Adrenal gland (tissue), 12 donors: ENCODE results near the gene OLFM2. TPM values are rescaled to one million over a fixed set of nuclear protein-coding genes. Genes with fewer than 3 reads are reported as not detected.

Experiments
- DNase-seq, 7 donors: peaks; one replicate each; pipeline ENCODE4 v3.0.0-alpha.2; 2019 to 2020
- H3K27ac ChIP-seq, 5 donors: fragments of 200-600 bp; sonication (generic) in 4 of 5; 1 replicate in 3 of 5; 2 replicates in 2 of 5; pipeline versions ENCODE4 v1.5.1 to v1.8.0; 2016 to 2020; ENCODE audit warnings: mild to moderate bottlenecking in 1 of 5
- H3K27me3 ChIP-seq: fragments of 200-600 bp; 2 replicates; pipeline ENCODE4 v1.8.0; 2021
- H3K36me3 ChIP-seq, 2 donors: fragments of 200-600 bp; replicated peaks in 1 of 2; 1 replicate in 1 of 2; 2 replicates in 1 of 2; pipeline versions ENCODE4 v1.5.1 to v1.8.0; 2018 to 2022
- H3K4me1 ChIP-seq, 2 donors: fragments of 200-600 bp; replicated peaks in 1 of 2; 1 replicate in 1 of 2; 2 replicates in 1 of 2; pipeline versions ENCODE4 v1.5.1 to v1.8.0; 2018 to 2021
- H3K4me3 ChIP-seq, 4 donors: fragments of 200-600 bp; sonication (generic) in 3 of 4; one replicate each; pipeline ENCODE4 v1.5.1; 2016 to 2018
- H3K9me3 ChIP-seq, 3 donors: fragments of 200-600 bp; sonication (generic) in 1 of 3; replicated peaks in 1 of 3; 1 replicate in 2 of 3; 2 replicates in 1 of 3; pipeline versions ENCODE4 v1.5.1 to v1.8.0; 2016 to 2021
- CTCF ChIP-seq, 6 experiments: fragments of 450-650 bp in 4 of 6; fragments of 200-600 bp in 2 of 6; sonication (generic) in 1 of 6; IDR thresholded peaks; 1 replicate in 5 of 6; 2 replicates in 1 of 6; pipeline versions ENCODE4 v1.5.1 to v1.8.0; 2016 to 2021; ENCODE audit warnings: antibody characterized with exemption in 6 of 6, mild to moderate bottlenecking in 2 of 6, moderate library complexity in 1 of 6
- POLR2A ChIP-seq, 2 donors: fragments of 450-650 bp; IDR thresholded peaks; one replicate each; pipeline ENCODE4 v1.6.1; 2017; ENCODE audit warnings: antibody characterized with exemption in 2 of 2, mild to moderate bottlenecking in 2 of 2, moderate library complexity in 1 of 2
- WGBS, 4 donors: extraction: QIAGEN DNeasy Blood & Tissue Kit in 2 of 4; methylation state at CpG; one replicate each; pipeline versions ENCODE4 v1.1.5 to v1.1.7; 2013 to 2017; 5-methylcytosine and 5-hydroxymethylcytosine counted together
- intact Hi-C, 2 donors: fragments of 100-400 bp; cut with DNase I; formaldehyde crosslinking; loops; one replicate each; pipeline versions ENCODE4 v1.14.1 to v1.15.0; 2022 to 2023
- polyA plus RNA-seq, 3 donors: library from polyadenylated mRNA; stranded (reverse); fragments of 200-250 nt in 2 of 3; fragments of 350-450 nt in 1 of 3; fragmentation: Illumina TruSeq in 1 of 3; extraction: RNeasy Lipid Tissue Mini Kit (QIAGEN cat#74804) in 1 of 3; gene quantifications; one replicate each; pipeline ENCODE4 v1.2.3, GENCODE V29; 2013 to 2014
- total RNA-seq, 9 donors: library from RNA; depleted of rRNA in 4 of 9; stranded (reverse); fragments of >200 nt in 4 of 9; fragments of 120-200 nt in 1 of 9; fragmentation: NEBNext Ultra II Directional in 1 of 9; extraction: Animal tissue kit (Norgen Biotek cat#: 25700) in 1 of 9; gene quantifications; one replicate each; pipeline versions ENCODE4 v1.1.0 to v1.2.4, GENCODE V29; 2013 to 2023
- donor health status: healthy with polysubstance abuse.
- donor health status: Bipolar disorder and iron deficiency.
- donor health status: DM: yes; HTN: yes; CAD: no.
- donor health status: DM: no; HTN: no; CAD: no.
- donor health status: DM: no; HTN: no; CAD: no.
- donor health status: DM: yes; HTN: yes; CAD: no.

OLFM2 gene
- total and polyA plus RNA-seq, 12 donors = 2.2 to 76.2 (median 51.5) TPM

- intact Hi-C loops = no loop called here
- Histone ChIP-seq H3K27me3 (no peaks in the 10 kb centered on the region), H3K36me3 (no peaks in the 10 kb centered on the region), H3K27ac (no peak overlapping the region), H3K4me1 (peaks cover 10 to 11% of the 10 kb centered on the region in 2 donors), H3K4me3 (no peak overlapping the region), H3K9me3 (no peaks in the 10 kb centered on the region)
- TF ChIP-seq CTCF (IDR thresholded peaks at IDR 0.05) = no peak
- no peak for TF ChIP-seq POLR2A (IDR thresholded peaks at IDR 0.05)
- 63 to 92% (median 83%) methylated on average over 2 to 6 of the region's 6 CpGs for WGBS, 4 donors
- no peak for DNase-seq
Measured at GRCh38 chr19:9943744-9944143, 7.4 kb upstream of the OLFM2 start.

GRCh38 chr19:9941671-9942070 lies 5.4 kb upstream of the OLFM2 start:
- DNase-seq = no peak
- Histone ChIP-seq H3K27me3 (no peaks in the 10 kb centered on the region), H3K9me3 (no peaks in the 10 kb centered on the region), H3K4me1 (peaks cover 13 to 14% of the 10 kb centered on the region in 2 donors), H3K4me3 (no peak overlapping the region), H3K27ac (no peak overlapping the region), H3K36me3 (no peaks in the 10 kb centered on the region)
- intact Hi-C loops = no loop called here
- TF ChIP-seq CTCF (IDR thresholded peaks at IDR 0.05) (no peak), POLR2A (IDR thresholded peaks at IDR 0.05) (no peak)
- 68 to 77% (median 75%) methylated on average over 1 of the region's 1 CpG for WGBS, 4 donors

GRCh38 chr19:9941231-9941630 lies 4.9 kb upstream of the OLFM2 start:
- no peak for TF ChIP-seq POLR2A (IDR thresholded peaks at IDR 0.05)
- TF ChIP-seq CTCF (IDR thresholded peaks at IDR 0.05) = no peak
- WGBS, 4 donors = 61 to 92% (median 75%) methylated on average over 1 of the region's 1 CpG
- H3K4me3 ChIP-seq = no peak overlapping the region
- DNase-seq = no peak
- H3K27ac ChIP-seq = no peak overlapping the region
- H3K36me3 ChIP-seq = no peaks in the 10 kb centered on the region
- H3K27me3 ChIP-seq = no peaks in the 10 kb centered on the region
- H3K4me1 ChIP-seq = peaks cover 15 to 16% of the 10 kb centered on the region in 2 donors
- H3K9me3 ChIP-seq = no peaks in the 10 kb centered on the region
- intact Hi-C loops = no loop called here

- intact Hi-C loops = no loop called here
- Histone ChIP-seq H3K27me3 (no peaks in the 10 kb centered on the region), H3K27ac (no peak overlapping the region), H3K4me1 (peaks cover 15 to 16% of the 10 kb centered on the region in 2 donors), H3K4me3 (no peak overlapping the region), H3K9me3 (no peaks in the 10 kb centered on the region), H3K36me3 (no peaks in the 10 kb centered on the region)
- TF ChIP-seq CTCF (IDR thresholded peaks at IDR 0.05) = no peak
- TF ChIP-seq POLR2A (IDR thresholded peaks at IDR 0.05) = no peak
- DNase-seq = no peak
- WGBS, 4 donors = 74 to 95% (median 80%) methylated on average over 2 of the region's 2 CpGs
Measured at GRCh38 chr19:9940778-9941177, 4.5 kb upstream of the OLFM2 start.
